OCI-LY1 (cell line): Measurements from ENCODE around the gene MYO5B.

Experiments used
- H2AFZ ChIP-seq: fragments of 200-600 bp; sonication (generic), shearing (Covaris generic); 2 replicates; pipeline ENCODE4 v1.6.0; 2014; ENCODE audit warnings: antibody characterized with exemption, mild to moderate bottlenecking, low read length
- H3F3A ChIP-seq: fragments of 200-600 bp; sonication (generic), shearing (Covaris generic); 2 replicates; pipeline ENCODE4 v1.6.0; 2014; ENCODE audit warnings: mild to moderate bottlenecking, antibody characterized with exemption, low read length, moderate library complexity; ENCODE audit not compliant: insufficient read depth
- H3K27ac ChIP-seq: fragments of 200-600 bp; sonication (generic); 2 replicates; pipeline ENCODE4 v1.5.1; 2014; ENCODE audit warnings: low read length, mixed run types, mild to moderate bottlenecking, low read depth; ENCODE audit not compliant: poor library complexity, severe bottlenecking
- H3K27me3 ChIP-seq: fragments of 200-600 bp; sonication (generic); 2 replicates; pipeline ENCODE4 v1.6.0; 2014; ENCODE audit warnings: antibody characterized with exemption, mild to moderate bottlenecking, low read length, moderate library complexity; ENCODE audit not compliant: insufficient read depth
- H3K36me3 ChIP-seq: fragments of 200-600 bp; sonication (generic); 2 replicates; pipeline ENCODE4 v1.6.1; 2014; ENCODE audit warnings: mild to moderate bottlenecking, antibody characterized with exemption, low read length, moderate library complexity, mixed read lengths; ENCODE audit not compliant: insufficient read depth
- H3K4me1 ChIP-seq: fragments of 200-600 bp; sonication (generic); 2 replicates; pipeline ENCODE4 v1.5.1; 2014; ENCODE audit warnings: mild to moderate bottlenecking, low read length, moderate library complexity; ENCODE audit not compliant: insufficient read depth, severe bottlenecking
- H3K4me2 ChIP-seq: fragments of 200-600 bp; sonication (generic), shearing (Covaris generic); 2 replicates; pipeline ENCODE4 v1.6.1; 2014; ENCODE audit warnings: low read length
- H3K4me3 ChIP-seq: fragments of 200-600 bp; sonication (generic); 2 replicates; pipeline ENCODE4 v1.5.1; 2014; ENCODE audit warnings: low read length, low read depth, mild to moderate bottlenecking, mixed read lengths; ENCODE audit not compliant: poor library complexity, severe bottlenecking
- H3K79me2 ChIP-seq: fragments of 200-600 bp; shearing (Covaris generic); 2 replicates; pipeline ENCODE4 v1.6.1; 2016; ENCODE audit warnings: mixed run types, low read length, mixed read lengths; ENCODE audit not compliant: insufficient read depth
- H3K9ac ChIP-seq: fragments of 200-600 bp; sonication (generic), shearing (Covaris generic); 2 replicates; pipeline ENCODE4 v1.6.1; 2014; ENCODE audit warnings: mild to moderate bottlenecking, low read length, mixed read lengths
- H3K9me2 ChIP-seq: fragments of 200-600 bp; sonication (generic), shearing (Covaris generic); 2 replicates; pipeline ENCODE4 v1.6.1; 2014; ENCODE audit warnings: low read depth, mild to moderate bottlenecking, low read length, mixed read lengths
- H3K9me3 ChIP-seq: fragments of 200-600 bp; shearing (Covaris generic); 2 replicates; pipeline ENCODE4 v1.6.1; 2014; ENCODE audit warnings: low read length, mixed read lengths
- H4K20me1 ChIP-seq: fragments of 200-600 bp; sonication (generic), shearing (Covaris generic); 2 replicates; pipeline ENCODE4 v1.6.0; 2016; ENCODE audit warnings: mild to moderate bottlenecking, low read length; ENCODE audit not compliant: insufficient read depth
- EZH2 ChIP-seq: fragments of 200-600 bp; sonication (generic), shearing (Covaris generic); IDR thresholded peaks from 2 replicates; pipeline ENCODE4 v1.8.0; 2017; ENCODE audit warnings: borderline replicate concordance, mixed run types, mild to moderate bottlenecking, antibody characterized with exemption, low read length, moderate library complexity, mixed read lengths
- TF ChIP-seq, protein P1 (sequence below): fragments of 200-600 bp; sonication (generic), shearing (Covaris generic); IDR thresholded peaks from 2 replicates; pipeline ENCODE4 v1.5.1; 2017; ENCODE audit warnings: mild to moderate bottlenecking, antibody characterized with exemption, low read length, moderate library complexity, mixed read lengths

The MYO5B gene

DNA sequence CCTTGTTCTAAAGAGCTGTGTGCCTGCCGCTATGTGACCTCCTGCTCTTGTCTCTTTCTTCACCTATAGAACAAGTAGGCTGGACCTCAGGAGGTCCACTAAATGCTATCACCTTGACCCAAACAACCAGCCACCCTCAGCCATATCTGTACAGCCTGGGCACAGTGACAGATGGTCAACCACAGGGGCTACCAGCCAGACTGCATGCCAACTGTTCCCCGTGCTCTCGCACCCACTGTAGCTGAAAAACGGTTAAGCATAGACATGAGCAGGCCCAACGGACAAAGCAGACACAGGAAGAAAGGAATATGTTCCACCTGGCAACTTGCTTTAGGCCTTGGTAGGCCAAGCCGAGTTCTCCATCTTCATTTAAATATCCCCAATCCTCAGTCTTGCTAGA lies 338.5 kb downstream of the MYO5B start:
- Histone ChIP-seq H3K9me3 (no peaks in the 10 kb centered on the region), H3K4me3 (no peak overlapping the region), H3K79me2 (no peaks in the 10 kb centered on the region), H3K4me2 (no peak overlapping the region), H3F3A (no peaks in the 10 kb centered on the region), H3K4me1 (no peaks in the 10 kb centered on the region), H3K36me3 (no peaks in the 10 kb centered on the region), H3K27ac (no peak overlapping the region), H3K9ac (no peak overlapping the region), H4K20me1 (no peaks in the 10 kb centered on the region), H2AFZ (no peak overlapping the region), H3K27me3 (no peaks in the 10 kb centered on the region), H3K9me2 (no peaks in the 10 kb centered on the region)
- TF ChIP-seq EZH2, result no peak
- TF ChIP-seq, protein P1, sequence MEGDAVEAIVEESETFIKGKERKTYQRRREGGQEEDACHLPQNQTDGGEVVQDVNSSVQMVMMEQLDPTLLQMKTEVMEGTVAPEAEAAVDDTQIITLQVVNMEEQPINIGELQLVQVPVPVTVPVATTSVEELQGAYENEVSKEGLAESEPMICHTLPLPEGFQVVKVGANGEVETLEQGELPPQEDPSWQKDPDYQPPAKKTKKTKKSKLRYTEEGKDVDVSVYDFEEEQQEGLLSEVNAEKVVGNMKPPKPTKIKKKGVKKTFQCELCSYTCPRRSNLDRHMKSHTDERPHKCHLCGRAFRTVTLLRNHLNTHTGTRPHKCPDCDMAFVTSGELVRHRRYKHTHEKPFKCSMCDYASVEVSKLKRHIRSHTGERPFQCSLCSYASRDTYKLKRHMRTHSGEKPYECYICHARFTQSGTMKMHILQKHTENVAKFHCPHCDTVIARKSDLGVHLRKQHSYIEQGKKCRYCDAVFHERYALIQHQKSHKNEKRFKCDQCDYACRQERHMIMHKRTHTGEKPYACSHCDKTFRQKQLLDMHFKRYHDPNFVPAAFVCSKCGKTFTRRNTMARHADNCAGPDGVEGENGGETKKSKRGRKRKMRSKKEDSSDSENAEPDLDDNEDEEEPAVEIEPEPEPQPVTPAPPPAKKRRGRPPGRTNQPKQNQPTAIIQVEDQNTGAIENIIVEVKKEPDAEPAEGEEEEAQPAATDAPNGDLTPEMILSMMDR, result no peak

DNA sequence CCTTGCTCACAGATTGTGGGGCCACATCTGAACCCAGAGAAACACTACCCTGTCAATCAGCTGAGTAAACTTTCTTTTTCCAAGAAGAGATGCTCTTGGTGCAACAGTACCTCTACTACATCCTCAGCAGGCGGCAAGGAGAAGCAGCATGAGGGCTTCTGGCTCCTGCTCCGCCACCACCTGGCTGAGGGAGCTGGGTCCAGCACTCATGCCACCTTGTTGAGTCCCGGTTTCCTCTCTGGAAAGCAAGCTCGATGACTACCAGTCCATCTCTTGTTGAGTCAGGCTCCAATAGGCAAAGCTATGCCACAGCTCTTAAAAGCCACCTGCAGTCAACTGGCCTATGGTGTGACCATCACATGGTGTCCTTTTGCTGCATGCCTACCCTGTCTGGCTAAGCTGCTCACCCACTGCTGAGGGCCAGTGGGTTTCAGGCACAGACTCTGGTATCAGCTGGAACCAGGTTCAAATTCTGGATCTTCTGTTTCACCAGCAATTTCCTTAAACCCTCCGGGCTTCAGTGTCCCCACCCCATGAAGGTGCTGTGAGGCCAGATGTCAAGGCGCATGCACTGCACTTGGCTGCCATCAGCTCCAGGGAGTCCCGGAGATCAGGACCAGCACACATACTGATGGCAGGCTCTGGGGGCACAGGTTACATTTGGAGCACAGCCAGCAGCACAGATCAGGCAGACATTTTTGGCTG lies 339.1 kb downstream of the MYO5B start:
- Histone ChIP-seq H3K36me3 (no peaks in the 10 kb centered on the region), H2AFZ (no peak overlapping the region), H3K27me3 (no peaks in the 10 kb centered on the region), H3K4me1 (no peaks in the 10 kb centered on the region), H3K4me3 (no peak overlapping the region), H3K4me2 (no peak overlapping the region), H4K20me1 (no peaks in the 10 kb centered on the region), H3K9me2 (no peaks in the 10 kb centered on the region), H3K9me3 (no peaks in the 10 kb centered on the region), H3F3A (no peaks in the 10 kb centered on the region), H3K9ac (no peak overlapping the region), H3K27ac (no peak overlapping the region), H3K79me2 (no peaks in the 10 kb centered on the region)
- no peak for TF ChIP-seq EZH2
- TF ChIP-seq, protein P1, result no peak

DNA sequence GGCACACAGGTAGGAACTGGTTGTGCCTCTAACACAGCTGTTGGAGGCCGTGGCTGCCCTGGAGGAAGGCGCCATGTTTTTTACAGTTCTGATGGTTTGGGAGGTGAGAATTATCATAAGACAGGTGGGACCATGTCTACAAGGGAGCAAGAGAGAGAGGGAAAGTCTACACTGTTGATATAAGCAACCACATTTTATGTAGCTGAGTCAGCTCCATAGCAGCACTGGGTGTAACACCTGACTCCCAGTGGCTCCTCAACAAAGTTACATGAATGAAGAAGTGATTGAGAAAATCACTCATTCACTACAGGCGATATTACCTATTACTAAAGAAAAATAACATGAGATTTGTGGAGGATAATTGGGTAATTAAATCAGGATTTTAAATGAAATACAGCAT lies 340.3 kb downstream of the MYO5B start:
- Histone ChIP-seq H3K27ac (no peak overlapping the region), H3K79me2 (no peaks in the 10 kb centered on the region), H3K9ac (no peak overlapping the region), H3K4me3 (no peak overlapping the region), H3K9me2 (no peaks in the 10 kb centered on the region), H3K27me3 (no peaks in the 10 kb centered on the region), H4K20me1 (no peaks in the 10 kb centered on the region), H3K4me2 (no peak overlapping the region), H3K9me3 (no peaks in the 10 kb centered on the region), H3K36me3 (no peaks in the 10 kb centered on the region), H3F3A (no peaks in the 10 kb centered on the region), H2AFZ (no peak overlapping the region), H3K4me1 (no peaks in the 10 kb centered on the region)
- TF ChIP-seq EZH2, result no peak
- TF ChIP-seq, protein P1, result no peak
